HG02981 (cell line): Measurements from ENCODE around the gene SRR.

Experiments used
- ATAC-seq: cut with Tn5 transposase; IDR thresholded peaks from one replicate; pipeline ENCODE4 v1.9.1; 2021; ENCODE audit warnings: mild to moderate bottlenecking, moderate library complexity; ENCODE audit not compliant: unreplicated experiment

SRR gene

DNA sequence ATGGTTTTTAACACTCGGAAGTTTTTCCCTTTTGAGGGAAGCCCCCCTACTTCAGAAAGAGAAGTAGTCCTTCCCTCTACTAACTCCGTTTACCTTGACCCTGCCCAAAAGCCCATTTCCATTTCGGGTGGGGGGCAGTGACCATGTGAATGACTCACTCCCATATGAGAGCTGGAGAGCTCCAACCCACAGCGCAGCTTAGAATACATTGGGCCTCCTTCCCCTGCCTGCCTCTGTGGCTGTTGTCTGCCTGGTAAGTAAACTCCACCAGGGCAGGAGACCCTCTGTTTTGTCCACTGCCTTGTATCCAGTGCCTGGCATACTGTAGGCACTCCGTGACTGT lies 34.5 kb downstream of the SRR start:
- ATAC-seq: no peak

DNA sequence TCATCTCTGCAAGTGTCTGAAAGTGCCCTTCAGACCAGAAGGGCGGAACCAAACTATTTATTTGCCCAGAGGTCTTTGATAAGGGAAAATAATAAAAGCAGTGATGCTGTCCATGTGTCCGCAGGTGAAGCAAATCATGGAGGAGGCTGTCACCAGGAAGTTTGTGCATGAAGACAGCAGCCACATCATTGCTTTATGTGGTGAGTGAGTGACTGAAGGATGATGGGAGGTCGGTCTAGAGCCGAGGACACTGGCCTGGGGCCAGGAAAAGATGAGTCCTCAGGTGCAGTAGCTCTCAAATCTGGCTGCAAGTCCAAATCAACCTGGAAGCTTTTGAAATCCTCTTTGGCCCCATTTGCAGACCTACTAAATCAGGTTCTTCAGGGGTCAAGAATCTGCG lies 39.7 kb downstream of the SRR start:
- ATAC-seq: no peak

DNA sequence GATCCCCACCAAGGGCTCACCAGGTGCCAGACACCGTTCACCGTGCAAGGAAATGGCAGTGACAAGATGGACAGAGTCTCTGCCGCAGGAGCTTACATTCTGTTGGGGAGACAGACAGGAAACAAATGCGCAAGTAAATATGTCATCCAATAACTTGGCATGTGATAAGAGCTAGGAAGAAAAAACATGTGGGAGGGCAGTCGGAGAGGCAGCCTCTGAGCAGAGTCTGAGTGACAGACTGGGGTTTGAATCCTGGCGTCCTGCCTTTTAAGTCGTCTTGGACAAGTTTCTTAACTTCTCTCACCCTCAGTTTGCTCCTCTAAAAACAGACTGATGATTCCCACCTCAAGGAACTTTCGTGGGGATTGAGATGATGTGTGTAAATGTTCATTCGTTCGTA lies 40.8 kb downstream of the SRR start:
- ATAC-seq: no peak

DNA sequence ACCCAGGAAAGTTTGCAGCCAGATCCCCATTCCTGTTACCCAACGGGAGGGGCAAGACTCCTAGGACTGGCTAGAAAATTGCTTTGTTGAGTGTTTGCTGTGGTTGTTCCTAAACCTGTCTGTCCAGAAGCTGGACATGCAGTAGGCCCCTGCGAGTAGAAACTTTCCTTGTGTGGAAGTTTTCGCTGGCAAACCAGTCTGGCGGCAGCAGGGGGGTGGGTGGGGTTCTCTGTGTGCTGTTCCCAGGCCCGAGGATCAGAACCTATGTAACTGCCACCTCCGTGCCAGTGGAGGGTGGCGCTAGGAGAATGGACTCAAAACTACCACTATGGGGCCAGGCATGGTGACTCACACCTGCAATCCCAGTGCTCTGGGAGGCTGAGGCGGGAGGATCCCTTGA lies 42.7 kb downstream of the SRR start:
- ATAC-seq: no peak

DNA sequence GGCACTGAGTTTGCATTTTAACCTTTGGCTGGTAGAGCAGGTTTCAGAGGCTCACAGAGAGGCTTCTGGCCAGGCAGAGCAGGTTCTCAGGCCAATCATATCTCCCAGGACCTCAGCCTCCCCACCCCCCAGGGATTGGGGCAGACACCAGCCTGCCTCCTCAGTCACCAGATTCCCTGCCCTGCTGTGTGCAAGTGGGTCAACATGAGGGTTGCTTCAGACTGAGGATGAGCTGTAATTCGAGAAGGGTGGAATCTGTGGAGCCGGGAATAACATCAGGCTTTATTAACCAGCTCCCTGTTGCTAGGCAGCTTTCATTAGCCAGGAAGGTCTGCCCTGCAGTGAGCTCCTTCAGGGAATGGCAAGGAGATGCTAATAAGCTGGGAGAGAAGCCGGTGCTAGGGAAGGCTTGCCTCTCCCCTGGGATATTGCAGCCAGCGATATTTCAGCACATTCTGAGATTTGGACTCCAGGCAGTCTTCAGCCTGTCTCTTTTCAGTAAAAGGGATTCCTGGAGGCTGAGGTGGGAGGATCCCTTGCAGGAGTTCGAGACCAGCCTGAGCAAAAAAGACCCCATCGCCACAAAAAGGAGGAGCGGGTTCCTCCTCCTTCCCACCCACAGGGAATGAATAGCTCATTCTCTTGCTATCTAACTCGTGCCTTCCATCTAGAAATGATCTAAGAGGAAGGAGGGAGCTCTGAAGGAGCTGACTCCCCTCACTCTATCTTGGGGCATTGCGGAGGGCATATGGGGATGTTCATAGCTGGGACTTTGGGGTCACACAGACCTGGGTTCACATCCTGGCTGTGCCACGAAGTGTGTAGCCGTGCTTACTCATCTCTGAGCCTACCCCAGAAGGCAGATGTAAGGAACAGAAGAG lies 44.3 kb downstream of the SRR start:
- ATAC-seq: no peak

DNA sequence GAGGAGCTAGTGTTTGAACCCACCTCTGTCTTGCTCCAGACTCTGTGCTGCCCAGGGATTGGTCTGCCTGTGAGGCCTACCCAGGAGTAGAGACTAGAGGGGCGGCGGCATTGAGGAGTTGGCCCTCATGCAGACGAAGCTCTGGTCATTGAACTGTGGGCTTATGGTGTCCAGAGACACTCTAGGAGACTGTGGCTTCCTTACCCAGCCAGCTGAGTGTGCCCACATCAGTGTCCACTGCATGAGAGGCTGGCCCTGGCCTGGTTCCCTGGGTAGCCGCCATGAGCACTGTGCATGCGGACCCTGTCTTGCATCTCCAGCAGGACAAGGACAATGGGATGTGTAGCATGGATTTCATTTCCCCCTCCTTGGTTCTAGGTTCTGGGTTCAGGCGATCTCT lies 47.5 kb downstream of the SRR start:
- ATAC-seq: no peak

DNA sequence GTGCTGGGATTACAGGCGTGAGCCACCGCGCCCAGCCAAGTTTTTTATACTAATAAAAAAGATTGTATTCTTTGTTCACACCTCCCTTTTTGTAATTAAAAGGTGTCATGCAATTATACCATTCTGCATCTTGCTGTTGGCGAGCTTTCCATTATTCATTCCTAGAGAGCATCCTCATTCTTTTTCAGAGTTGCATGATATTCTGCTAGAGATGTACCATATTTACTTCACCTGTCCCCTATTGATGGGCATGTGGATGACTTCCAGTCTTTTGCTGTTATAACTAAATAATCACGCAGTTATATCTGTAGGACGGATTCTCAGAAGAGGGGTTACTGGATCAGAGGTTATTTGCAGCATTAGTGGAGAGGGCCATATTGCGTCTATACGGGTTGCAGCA lies 50.6 kb downstream of the SRR start:
- no peak for ATAC-seq

DNA sequence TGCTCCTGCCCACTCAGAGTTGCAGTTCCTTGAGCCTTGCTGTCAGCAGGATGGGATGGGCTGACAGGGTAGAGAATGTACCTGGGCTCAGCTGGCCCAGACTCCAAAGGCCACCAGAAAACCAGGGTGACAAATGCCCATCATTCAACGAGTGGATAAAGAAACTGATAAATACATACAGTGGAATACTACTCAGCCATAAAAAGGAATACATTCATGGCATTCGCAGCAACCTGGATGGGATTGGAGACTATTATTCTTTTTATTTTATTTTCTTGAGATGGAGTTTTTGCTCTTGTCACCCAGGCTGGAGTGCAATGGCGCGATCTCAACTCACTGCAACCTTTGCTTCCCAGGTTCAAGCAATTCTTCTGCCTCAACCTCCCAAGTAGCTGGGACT lies 53.5 kb downstream of the SRR start:
- ATAC-seq: no peak

DNA sequence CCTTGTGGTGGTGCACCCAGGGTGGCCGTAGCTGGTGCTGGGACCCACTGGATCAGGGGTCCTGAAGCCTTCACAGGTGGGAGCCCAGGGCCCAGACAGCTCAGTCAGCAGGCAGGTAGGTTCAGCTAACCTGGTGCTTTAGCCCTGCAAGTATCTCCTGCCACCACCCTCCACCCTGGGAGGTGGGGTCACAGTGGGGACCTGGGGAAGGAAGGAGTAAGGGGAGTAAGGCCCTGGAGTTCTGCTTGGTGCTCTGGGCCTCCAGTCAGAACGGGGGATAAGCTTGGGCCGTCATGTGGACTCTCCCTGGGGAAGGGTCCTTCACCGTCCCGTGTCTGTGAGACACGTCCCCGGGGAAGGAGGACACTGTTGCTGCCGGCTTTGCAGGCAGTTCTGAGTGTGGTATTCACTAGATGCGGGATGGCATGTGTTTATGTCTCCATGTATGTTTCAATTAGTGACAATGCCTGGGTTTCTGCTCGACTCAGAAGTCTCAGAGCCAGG lies 54.2 kb downstream of the SRR start:
- ATAC-seq: no peak

DNA sequence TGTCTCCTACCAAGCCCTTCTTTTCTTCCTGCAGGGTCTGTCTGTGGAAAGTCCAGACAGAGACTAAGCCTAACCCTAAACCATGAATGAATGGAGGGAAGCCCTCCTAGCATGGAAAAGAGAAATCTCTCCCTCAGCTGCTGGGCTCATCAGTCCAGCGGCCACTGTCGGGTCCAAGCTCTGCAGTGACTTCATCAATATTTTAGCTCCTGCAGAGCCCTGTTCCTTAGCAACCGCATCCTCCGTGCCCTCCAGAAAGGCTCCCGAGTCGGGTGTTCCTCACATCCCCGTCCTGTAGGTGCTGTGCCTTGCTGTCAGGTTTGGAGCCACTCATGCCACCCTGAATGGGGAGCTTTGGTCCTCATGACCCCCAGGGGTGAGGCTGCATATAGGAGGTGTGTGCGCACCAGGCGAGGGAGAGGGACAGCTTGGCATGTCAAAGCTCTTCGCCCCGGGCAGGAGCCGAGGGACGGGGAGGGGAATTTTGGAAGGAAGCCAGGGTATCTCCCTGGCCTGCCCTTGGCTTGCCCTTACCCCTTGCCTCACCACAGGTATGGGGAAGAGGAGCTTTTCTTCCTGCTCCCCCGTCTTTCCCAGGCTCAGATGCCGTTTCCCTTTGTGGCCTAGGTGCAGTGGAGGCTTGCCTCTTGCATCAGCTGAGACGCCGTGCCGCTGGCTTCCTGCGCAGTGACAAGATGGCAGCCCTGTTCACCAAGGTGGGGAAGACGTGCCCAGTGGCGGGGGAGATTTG lies 57.4 kb downstream of the SRR start:
- no peak for ATAC-seq

DNA sequence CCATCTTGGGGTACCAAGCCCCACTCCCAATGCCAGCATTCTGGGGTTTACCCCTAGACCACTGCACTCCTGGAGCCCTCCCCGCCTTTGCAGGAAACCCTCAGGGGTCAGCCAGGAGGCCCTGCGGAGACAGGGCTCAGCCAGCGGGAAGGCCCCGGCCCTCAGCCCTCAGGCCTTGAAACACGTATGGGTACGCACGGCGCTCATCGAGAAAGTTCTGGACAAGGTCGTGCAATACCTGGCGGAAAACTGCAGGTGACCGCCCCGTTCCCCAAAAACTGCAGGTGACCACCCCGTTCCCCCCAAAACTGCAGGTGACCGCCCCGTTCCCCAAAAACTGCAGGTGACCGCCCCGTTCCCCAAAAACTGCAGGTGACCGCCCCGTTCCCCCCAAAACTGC lies 58.3 kb downstream of the SRR start:
- ATAC-seq: no peak

DNA sequence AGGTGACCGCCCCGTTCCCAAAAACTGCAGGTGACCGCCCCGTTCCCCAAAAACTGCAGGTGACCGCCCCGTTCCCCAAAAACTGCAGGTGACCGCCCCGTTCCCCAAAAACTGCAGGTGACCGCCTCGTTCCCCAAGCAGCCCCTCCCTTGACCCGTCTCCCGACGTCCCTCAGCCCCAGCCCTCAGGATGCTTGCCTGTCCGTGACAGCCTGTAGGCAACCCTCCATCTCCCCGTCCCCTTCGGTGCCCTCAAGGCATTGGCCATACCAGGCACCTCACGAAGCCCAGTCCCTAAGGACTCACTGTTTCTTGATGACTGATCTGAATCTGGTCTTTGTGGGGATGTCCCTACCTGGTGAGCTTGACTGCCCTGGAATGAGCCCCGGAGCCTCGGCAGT lies 58.7 kb downstream of the SRR start:
- ATAC-seq: no peak

DNA sequence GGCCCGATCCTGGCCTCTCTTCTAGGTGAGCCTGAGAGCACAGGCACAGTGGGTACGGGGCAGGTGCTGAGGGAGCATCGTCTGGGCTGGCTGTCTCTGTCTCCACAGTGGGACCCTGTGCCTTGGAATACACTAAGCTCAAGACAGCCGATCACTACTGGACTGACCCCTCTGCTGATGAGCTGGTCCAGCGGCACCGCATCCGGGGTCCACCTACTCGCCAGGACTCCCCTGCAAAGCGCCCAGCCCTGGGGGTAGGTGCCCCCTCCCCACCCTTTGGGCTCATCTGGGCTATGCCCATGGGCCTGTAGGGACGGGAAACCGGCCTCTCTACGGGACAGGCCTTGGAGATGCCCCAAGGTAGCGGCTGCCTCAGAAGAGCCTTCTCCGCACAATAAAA lies 59.1 kb downstream of the SRR start:
- no peak for ATAC-seq

DNA sequence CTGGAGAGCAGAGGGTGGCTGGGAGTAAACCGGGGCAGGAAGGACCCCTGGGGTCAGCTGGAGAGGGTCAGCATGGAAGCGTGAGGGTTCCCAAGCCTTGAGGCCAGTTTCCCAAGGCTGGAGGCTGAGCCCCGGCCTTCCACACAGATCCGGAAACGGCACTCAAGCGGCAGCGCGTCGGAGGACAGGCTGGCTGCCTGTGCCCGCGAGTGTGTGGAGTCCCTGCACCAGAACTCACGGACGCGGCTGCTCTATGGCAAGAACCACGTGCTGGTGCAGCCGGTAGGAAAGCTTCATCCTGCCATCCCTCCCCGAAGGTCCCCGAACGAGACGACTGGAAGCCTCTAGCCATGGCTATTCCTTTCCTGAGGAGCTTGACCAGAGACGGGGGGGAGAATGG lies 59.6 kb downstream of the SRR start:
- ATAC-seq: no peak

DNA sequence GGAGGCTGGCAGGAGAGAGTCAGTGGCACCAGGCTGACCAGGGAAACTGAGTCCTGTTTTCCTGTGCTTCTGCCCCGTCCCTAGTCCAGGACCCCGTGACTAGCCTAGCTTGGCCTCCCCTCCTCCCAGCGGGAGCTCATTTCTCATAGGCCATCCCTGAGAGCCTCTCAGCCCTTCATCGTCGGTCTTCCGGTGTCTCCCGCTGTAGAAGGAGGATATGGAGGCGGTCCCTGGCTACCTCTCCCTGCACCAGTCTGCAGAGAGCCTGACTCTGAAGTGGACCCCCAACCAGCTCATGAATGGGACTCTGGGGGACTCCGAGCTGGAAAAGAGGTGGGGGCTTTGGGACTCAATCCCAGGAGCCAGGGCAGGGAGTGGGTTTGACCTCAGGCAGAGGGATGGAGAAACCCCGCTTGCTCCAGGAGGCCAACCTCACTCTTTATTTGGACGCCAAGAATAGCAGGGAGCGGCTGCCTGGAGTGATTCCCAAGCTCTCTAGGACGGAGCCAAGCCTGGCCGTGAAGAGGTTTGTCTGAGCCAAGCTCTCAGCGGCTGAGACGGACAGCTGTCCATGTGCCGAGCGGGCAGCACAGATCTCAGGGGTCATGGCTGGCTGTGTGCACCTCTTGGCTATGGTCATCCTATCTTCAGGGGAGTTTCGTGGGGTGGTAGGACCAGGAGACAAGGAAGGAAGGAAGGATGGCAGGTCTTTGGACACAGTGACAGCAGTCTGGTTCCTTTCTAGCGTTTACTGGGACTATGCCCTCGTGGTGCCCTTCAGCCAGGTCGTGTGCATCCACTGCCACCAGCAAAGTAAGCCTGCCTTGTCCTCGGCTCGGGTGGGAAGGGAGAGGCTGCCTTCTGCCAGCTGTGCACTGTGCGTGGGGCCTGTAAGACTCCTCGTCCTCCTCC lies 60.4 kb downstream of the SRR start:
- ATAC-seq: no peak

DNA sequence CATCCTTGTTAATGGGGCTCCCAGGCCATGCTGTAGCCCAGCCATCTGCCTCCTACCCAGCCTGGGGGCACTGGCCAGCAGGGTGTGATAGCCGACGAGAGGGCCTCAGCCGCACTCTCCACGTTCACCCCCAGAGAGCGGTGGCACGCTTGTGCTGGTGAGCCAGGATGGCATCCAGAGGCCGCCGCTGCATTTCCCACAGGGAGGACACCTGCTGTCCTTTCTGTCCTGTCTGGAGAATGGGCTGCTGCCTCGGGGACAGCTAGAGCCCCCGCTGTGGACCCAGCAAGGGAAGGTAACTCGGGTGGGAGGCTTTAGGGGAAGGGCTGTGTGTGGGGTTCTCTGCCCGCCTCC lies 61.0 kb downstream of the SRR start:
- ATAC-seq: no peak

DNA sequence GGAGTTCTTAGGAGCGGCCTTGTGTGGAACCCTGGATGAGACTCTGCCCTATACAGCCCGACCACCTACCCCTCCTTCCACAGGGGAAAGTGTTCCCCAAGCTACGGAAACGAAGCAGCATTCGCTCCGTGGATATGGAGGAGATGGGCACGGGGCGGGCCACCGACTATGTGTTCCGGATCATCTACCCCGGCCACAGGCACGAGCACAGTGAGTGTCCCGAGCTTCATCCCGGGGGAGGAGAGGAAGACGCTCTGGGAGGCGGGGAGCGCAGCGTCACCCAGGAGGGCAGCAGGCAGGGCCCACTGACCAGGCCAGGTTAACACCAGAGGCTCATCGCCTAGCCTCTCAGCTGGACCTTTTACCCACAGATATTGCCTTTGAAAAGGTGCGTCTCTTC lies 61.4 kb downstream of the SRR start:
- ATAC-seq: no peak

DNA sequence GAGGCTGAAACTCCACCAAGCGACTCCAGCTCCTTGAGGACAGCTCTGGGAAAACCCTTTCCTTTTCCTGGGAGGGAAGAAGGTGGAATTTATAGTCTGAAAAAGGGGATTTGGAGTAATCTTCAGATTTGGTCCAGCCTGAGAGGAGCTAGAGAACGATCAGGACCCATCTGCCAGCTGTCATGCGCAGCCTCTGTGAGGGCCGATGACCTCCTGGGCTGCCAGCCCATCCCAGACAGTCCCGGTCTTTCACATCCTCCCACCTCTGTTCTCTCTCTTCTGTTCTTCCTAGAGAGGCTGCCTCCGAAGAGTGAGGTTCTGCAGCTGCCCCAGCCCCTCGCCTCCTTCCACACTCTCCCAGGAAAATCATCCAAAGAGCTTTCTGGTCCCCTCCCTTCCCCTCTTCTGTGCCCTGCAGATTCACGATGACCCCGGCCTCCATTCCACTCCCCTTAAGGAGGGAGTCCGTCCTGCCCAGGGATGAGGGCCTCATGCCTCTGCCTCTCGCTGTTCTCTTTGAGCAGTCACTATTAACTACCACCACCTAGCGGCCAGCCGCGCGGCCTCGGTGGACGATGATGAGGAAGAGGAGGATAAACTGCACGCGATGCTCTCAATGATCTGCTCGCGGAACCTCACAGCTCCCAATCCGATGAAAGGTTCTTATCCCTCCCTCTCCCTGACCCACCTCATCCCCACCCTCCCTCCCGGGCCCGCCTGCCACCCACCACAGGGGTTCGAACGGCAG lies 63.2 kb downstream of the SRR start:
- no peak for ATAC-seq

DNA sequence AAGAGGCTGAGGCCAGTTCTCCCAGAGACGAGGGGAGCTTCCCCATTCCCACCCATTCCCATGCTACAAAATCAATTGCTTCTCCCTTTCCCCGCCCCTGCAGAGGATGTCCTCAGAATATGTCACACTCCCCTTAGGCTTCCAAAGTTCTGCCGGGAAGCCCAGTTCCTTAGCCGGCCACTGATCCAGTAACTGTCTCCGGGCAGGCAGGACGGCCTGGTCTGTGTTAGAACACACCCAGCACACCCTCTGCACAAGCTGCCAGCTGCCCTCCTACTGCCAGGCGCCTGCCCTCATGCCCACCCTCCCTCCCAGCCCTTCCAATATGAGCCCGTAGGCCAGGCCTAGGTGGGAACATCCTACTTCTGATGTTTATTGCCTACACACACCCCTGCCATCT lies 64.6 kb downstream of the SRR start:
- no peak for ATAC-seq

DNA sequence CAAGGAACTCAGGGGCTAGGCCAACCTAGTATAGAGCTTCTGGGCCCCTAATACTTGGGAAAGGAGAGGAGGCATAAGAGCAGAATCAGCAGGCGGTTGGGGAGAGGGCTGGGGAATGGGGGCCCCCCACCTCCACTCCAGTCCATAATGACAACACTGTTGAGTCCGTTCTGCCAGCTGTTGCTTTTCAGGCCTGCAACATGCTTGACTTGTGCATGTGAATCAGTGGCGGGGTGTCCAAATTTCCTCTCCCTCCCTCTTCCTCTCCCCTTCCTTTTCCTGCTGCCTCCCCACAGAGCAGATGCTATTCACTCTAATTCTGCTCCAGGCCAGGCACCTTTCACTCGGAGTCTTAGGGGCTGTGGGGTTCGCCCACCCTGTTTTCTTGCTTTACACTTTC lies 65.3 kb downstream of the SRR start:
- ATAC-seq: no peak
